HT1080 (cell line): ENCODE data around the gene SUMO2. TPM values are rescaled to one million over a fixed set of nuclear protein-coding genes. Genes with fewer than 3 reads are reported as not detected.
A peak's percentile ranks its signal among the peaks of the same experiment; 100 is the strongest.
"Not testable (repeated sequence)": the region's sequence is repeated elsewhere in the genome, so short reads cannot be mapped to it uniquely, and the experiment has no call there.

Experiments
- DNase-seq: peaks from one replicate; pipeline ENCODE4 v3.0.0-alpha.2; 2015; ENCODE audit warnings: low read depth
- polyA plus RNA-seq, 2 experiments: library from polyadenylated mRNA; depleted of rRNA; stranded (reverse); fragments of >200 nt; gene quantifications; 2 replicates each; pipeline ENCODE4 v1.2.3, GENCODE V29; 2015
- total RNA-seq: library from RNA; depleted of rRNA; stranded (reverse); fragments of >200 nt; shearing (Covaris generic); gene quantifications from 2 replicates; pipeline ENCODE4 v1.2.3, GENCODE V29; 2014; rRNA removed

The SUMO2 gene
- total RNA-seq: 314 and 319 TPM in 2 replicates
- polyA plus RNA-seq (2015; cell fraction: cytosol; rRNA removed): 133 and 139 TPM in 2 replicates
- polyA plus RNA-seq (2015; cell fraction: nucleus; rRNA removed): 60.2 and 60.6 TPM in 2 replicates

- peak; percentile 92 for DNase-seq
These were observed at the start of gene SUMO2 for GRCh38 chr17:75182569-75183436. Gene SUMO2 (minus strand): TSS chr17:75182959. CDS start chr17:75182834, 125 bp downstream.

GRCh38 chr17:75231741-75232464 is 49.1 kb upstream of the SUMO2 start:
- DNase-seq: no peak

DNA sequence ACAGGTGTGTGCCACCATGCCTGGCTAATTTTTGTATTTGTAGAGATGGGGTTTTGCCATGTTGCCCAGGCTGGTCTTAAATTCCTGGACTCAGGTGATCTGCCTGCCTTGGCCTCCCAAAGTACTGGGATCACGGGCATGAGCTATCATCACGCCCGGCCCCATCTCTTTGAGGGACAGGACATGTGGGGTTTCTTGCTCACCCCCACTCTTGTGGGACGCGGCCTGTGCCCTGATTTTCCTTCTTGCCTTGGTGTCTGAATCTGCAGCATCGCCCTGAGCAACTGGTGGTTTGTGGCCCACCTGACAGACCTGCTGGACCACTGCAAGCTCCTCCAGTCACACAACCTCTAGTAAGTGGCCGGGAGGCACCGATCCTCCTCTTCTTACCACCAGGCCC is 48.3 kb upstream of the SUMO2 start:
- no peak for DNase-seq

- no peak for DNase-seq
These were observed 46.1 kb upstream of the SUMO2 start for GRCh38 chr17:75228847-75229246.

GRCh38 chr17:75228305-75228704 is 45.5 kb upstream of the SUMO2 start:
- no peak for DNase-seq

DNA sequence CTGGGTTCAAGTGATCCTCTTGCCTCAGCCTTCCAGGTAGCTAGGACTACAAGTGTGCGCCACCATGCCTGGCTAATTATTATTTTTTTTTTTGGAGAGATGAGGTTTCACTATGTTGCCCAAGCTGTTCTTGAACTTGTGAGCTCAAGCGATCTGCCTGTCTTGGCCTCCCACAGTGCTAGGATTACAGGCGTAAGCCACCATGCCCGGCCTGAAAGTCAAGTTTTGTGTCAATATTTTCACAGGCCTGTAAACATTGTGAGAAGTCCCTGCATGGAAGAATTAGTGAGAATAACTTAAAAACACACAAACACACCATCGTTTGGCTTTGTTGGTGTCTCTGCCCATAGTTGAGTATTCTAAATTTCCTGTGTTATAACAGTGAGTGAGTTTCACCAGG is 45.0 kb upstream of the SUMO2 start:
- DNase-seq: no peak

GRCh38 chr17:75225016-75225415 is 42.3 kb upstream of the SUMO2 start:
- DNase-seq: no peak

GRCh38 chr17:75219815-75220214 is 37.1 kb upstream of the SUMO2 start:
- no peak for DNase-seq

DNA sequence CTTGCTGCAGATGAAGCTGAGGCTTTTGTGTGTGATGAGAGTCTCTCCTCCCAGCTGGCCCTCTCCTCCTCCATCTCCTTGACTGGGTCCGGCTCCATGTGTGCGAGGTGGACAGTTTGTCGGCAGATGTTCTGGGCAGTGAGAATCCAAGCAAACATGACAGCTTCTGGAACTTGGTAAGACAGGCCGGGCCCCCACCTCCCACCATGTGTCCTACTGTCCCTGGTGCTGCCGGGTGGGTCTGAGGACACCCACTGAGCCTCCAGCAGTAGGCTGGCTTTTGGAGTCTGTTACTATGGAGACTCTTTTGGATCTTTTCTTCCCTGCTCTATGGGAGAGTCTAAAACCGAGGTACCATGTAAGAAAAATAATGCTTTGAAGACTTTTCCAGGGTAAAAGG is 35.4 kb upstream of the SUMO2 start:
- DNase-seq: no peak

GRCh38 chr17:75209061-75209460 is 26.3 kb upstream of the SUMO2 start:
- no peak for DNase-seq

GRCh38 chr17:75208161-75208560 is 25.4 kb upstream of the SUMO2 start:
- DNase-seq: no peak

- no peak for DNase-seq
These were observed 25.0 kb upstream of the SUMO2 start for GRCh38 chr17:75207760-75208159.

- not testable (repeated sequence) for DNase-seq
These were observed 24.3 kb upstream of the SUMO2 start for GRCh38 chr17:75207050-75207407.

DNA sequence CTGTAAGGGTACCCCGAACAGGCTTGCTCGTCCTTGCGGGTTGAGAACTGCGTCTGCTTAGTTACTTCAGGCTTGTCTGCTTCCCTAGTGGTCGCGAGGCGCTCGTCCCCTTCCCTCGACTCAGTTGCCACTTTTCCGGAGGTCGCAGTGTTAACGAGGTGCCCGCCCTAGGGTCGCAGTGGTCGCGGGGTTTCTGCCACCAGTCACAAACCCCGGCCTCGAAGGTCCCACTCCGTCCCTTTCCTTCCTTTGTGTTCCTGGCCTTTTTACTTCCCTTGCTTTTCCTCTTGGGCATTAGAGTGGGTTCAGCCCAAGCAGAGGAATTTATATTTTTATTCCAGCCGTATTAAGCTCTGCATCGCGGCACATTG is 23.0 kb upstream of the SUMO2 start:
- no peak for DNase-seq

- DNase-seq: peak; percentile 92
These were observed 22.5 kb upstream of the SUMO2 start, which contains the start of gene NUP85 for GRCh38 chr17:75205037-75205792. Gene NUP85 (plus strand): TSS chr17:75205679. CDS start chr17:75205762, 83 bp downstream.

GRCh38 chr17:75199886-75200618 is 17.3 kb upstream of the SUMO2 start:
- no peak for DNase-seq

DNA sequence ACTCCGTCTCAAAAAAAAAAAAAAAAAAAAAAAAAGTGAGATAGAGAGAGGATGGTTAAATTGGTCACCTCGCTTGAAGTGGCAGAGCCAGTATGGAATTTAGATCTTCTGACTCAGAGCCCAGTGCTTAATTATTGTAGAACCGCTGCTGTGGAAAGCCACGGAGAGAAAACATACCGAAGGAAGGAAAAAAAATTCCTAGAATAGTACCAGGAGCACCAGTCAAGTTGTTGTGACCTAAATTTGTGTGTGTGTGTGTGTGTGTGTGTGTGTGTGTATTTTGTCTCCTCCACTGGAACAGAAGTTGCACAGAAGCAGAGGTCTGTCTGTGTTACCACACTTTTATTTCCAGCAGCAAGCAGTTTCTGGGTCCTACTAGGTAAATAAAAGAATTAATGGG is 12.1 kb upstream of the SUMO2 start:
- DNase-seq: peak; percentile 41

DNA sequence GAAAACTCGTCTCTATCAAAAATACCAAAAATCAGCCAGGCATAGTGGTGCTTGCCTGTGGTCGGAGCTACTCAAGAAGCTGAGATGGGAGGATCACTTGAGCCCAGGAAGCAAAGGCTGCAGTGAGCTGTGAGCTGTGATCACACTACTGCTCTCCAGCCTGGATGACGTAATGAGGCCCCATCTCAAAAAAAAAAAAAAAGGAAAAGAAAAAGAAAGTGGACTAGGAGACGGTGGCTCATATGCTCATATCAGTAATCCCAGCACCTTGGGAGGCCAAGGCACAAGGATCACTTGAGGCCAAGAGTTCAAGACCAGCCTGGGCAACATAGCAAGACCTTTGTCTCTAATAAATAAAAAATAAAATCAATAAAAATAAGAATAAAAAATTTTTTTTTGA is 8.8 kb upstream of the SUMO2 start:
- DNase-seq: peak; percentile 67

- no peak for DNase-seq
These were observed 5.9 kb upstream of the SUMO2 start for GRCh38 chr17:75188614-75189013.

DNA sequence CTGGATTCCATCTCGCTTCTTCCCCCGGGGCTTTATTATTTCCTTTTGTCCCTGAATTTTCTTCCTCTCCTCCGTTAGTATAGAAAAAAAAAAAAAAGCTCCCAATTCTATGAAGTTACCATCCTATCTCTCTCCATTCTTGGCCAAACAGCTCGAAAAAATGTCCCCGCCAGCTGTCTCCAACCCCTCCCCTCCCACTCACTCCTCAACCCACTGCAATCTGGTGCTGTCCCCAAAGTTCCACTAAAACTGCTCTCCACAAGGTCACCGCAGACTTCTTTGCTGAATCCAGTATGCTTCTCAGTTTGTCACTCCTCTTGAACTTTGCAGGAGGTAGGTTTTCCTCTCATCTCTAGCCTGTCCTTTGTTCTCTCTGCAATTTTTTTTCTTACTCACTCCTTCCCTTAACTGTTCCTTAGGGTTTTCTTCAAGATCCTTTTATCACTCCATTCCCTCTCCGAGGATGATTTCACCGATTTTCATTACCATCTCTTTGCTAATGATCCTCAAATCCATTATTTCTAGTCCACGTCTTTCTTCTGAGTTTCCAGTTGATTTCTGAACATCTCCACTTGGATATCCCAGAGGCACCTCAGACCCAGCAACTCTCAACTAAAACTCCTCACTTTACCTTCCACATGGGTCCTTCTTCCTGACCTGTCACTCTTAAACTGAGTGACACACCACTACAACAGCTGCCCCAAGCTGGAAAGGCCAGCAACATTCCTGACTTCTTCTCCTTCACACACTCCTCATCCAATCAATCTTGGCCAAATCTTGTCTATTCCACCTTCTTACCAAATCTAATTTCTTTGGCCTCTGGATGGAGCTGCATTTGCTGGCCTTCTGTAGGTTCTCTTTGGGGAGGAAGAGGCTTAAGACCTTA is 1.5 kb upstream of the SUMO2 start:
- no peak for DNase-seq
